Subcutaneous abdominal adipose tissue (tissue), 5 donors: ENCODE measurements around the gene TMEM117.

Experiments used
- H3K27ac ChIP-seq: one replicate; pipeline ENCODE4 v1.7.0; 2013; ENCODE audit warnings: low read depth, mild to moderate bottlenecking, inconsistent platforms, low read length, moderate library complexity
- H3K27me3 ChIP-seq, 5 donors: one replicate each; pipeline ENCODE4 v1.7.0; 2013; ENCODE audit warnings: low read length in 5 of 5, inconsistent platforms in 1 of 5; ENCODE audit not compliant: control insufficient read depth in 5 of 5, insufficient read depth in 4 of 5
- H3K36me3 ChIP-seq, 5 donors: one replicate each; pipeline ENCODE4 v1.7.0; 2013; ENCODE audit warnings: low read length in 5 of 5; ENCODE audit not compliant: control insufficient read depth in 5 of 5, insufficient read depth in 5 of 5
- H3K4me1 ChIP-seq, 5 donors: one replicate each; pipeline ENCODE4 v1.7.0; 2013; ENCODE audit warnings: low read length in 5 of 5, mild to moderate bottlenecking in 3 of 5, moderate library complexity in 1 of 5; ENCODE audit not compliant: control insufficient read depth in 5 of 5, insufficient read depth in 5 of 5
- H3K4me3 ChIP-seq, 5 donors: one replicate each; pipeline ENCODE4 v1.7.0; 2013; ENCODE audit warnings: low read length in 5 of 5, low read depth in 1 of 5
- H3K9ac ChIP-seq, 5 donors: one replicate each; pipeline ENCODE4 v1.7.0; 2013; ENCODE audit warnings: low read length in 5 of 5, mild to moderate bottlenecking in 4 of 5, moderate library complexity in 3 of 5
- H3K9me3 ChIP-seq, 5 donors: one replicate each; pipeline ENCODE4 v1.7.0; 2013; ENCODE audit warnings: low read length in 5 of 5; ENCODE audit not compliant: control insufficient read depth in 5 of 5
- donor health status: healthy.
- donor health status: healthy.
- donor health status: healthy.
- donor health status: healthy.
- donor health status: healthy.

The TMEM117 gene

GRCh38 chr12:43835656-43836474, at the start of gene TMEM117:
Gene TMEM117 (plus strand): TSS chr12:43836081.
- Histone ChIP-seq H3K4me3 (peak within 1 kb of the TSS; percentile 72 to 85 (median 82)), H3K9me3 (no peaks in the 10 kb centered on the region), H3K4me1 (peaks cover 0 to 21% (median 15%) of the 10 kb centered on the region in 5 donors), H3K27ac (peak within 1 kb of the TSS; percentile 93), H3K36me3 (no peaks in the 10 kb centered on the region), H3K9ac (peak within 1 kb of the TSS; percentile 74 to 87 (median 82)), H3K27me3 (no peaks in the 10 kb centered on the region)

- H3K27ac ChIP-seq = no peak overlapping the region
- H3K9ac ChIP-seq = no peak overlapping the region
- H3K36me3 ChIP-seq = peaks cover 32 to 52% (median 45%) of the 10 kb centered on the region in 5 donors
- no peaks in the 10 kb centered on the region for H3K27me3 ChIP-seq
- no peaks in the 10 kb centered on the region for H3K9me3 ChIP-seq
- no peak overlapping the region for H3K4me3 ChIP-seq
- H3K4me1 ChIP-seq = peaks cover 0 to 7% (median 0%) of the 10 kb centered on the region in 5 donors
Observed at GRCh38 chr12:43786899-43787693, 48.8 kb upstream of the TMEM117 start.

GRCh38 chr12:43789941-43790340, 45.9 kb upstream of the TMEM117 start:
- Histone ChIP-seq H3K27me3 (no peaks in the 10 kb centered on the region), H3K27ac (no peak overlapping the region), H3K9ac (no peak overlapping the region), H3K4me1 (peaks cover 0 to 7% (median 0%) of the 10 kb centered on the region in 5 donors), H3K36me3 (peaks cover 19 to 30% (median 26%) of the 10 kb centered on the region in 5 donors), H3K4me3 (no peak overlapping the region), H3K9me3 (no peaks in the 10 kb centered on the region)

- Histone ChIP-seq H3K4me1 (no peaks in the 10 kb centered on the region), H3K9ac (no peak overlapping the region), H3K36me3 (peaks cover 36 to 58% (median 52%) of the 10 kb centered on the region in 5 donors), H3K4me3 (no peak overlapping the region), H3K9me3 (no peaks in the 10 kb centered on the region), H3K27me3 (no peaks in the 10 kb centered on the region), H3K27ac (no peak overlapping the region)
Observed at GRCh38 chr12:43795716-43796280, 40.1 kb upstream of the TMEM117 start.

- Histone ChIP-seq H3K4me3 (no peak overlapping the region), H3K27me3 (no peaks in the 10 kb centered on the region), H3K36me3 (peaks cover 36 to 65% (median 60%) of the 10 kb centered on the region in 5 donors), H3K27ac (no peak overlapping the region), H3K9ac (no peak overlapping the region), H3K9me3 (no peaks in the 10 kb centered on the region), H3K4me1 (no peaks in the 10 kb centered on the region)
Observed at GRCh38 chr12:43797561-43798217, 38.2 kb upstream of the TMEM117 start.

GRCh38 chr12:43805149-43805859, 30.6 kb upstream of the TMEM117 start:
- H3K36me3 ChIP-seq = peaks cover 9 to 17% (median 14%) of the 10 kb centered on the region in 5 donors
- peak overlapping the region; percentile 85 to 97 (median 92) for H3K4me3 ChIP-seq
- H3K9me3 ChIP-seq = no peaks in the 10 kb centered on the region
- peaks cover 5 to 21% (median 19%) of the 10 kb centered on the region in 5 donors for H3K4me1 ChIP-seq
- no peaks in the 10 kb centered on the region for H3K27me3 ChIP-seq
- H3K27ac ChIP-seq = peak overlapping the region; percentile 96
- H3K9ac ChIP-seq = peak overlapping the region; percentile 30 to 96 (median 93)

- Histone ChIP-seq H3K4me1 (peaks cover 5 to 21% (median 19%) of the 10 kb centered on the region in 5 donors), H3K27ac (peak within 1 kb of the TSS; percentile 96), H3K9ac (peak within 1 kb of the TSS; percentile 73 to 96 (median 93)), H3K4me3 (peak within 1 kb of the TSS; percentile 85 to 97 (median 92)), H3K9me3 (no peaks in the 10 kb centered on the region), H3K36me3 (peaks cover 5 to 10% (median 9%) of the 10 kb centered on the region in 5 donors), H3K27me3 (no peaks in the 10 kb centered on the region)
Observed at GRCh38 chr12:43805860-43806736, 29.8 kb upstream of the TMEM117 start, which contains the start of gene TWF1. Gene TWF1 (minus strand): TSS chr12:43806317. CDS start chr12:43806245, 72 bp downstream.

- no peaks in the 10 kb centered on the region for H3K9me3 ChIP-seq
- peak overlapping the region; percentile 80 to 97 (median 92) for H3K4me3 ChIP-seq
- H3K36me3 ChIP-seq = peaks cover 5 to 8% (median 6%) of the 10 kb centered on the region in 5 donors
- peak overlapping the region; percentile 73 to 96 (median 92) for H3K9ac ChIP-seq
- H3K27me3 ChIP-seq = no peaks in the 10 kb centered on the region
- H3K4me1 ChIP-seq = peaks cover 5 to 21% (median 19%) of the 10 kb centered on the region in 5 donors
- peak overlapping the region; percentile 96 for H3K27ac ChIP-seq
Observed at GRCh38 chr12:43806737-43807072, 29.2 kb upstream of the TMEM117 start.
